AG10803 (cell line): ENCODE measurements around the gene TTF2.

Experiments used
- DNase-seq: peaks from one replicate; pipeline ENCODE4 v3.0.0; 2010; ENCODE audit warnings: low read depth
- H3K4me3 ChIP-seq: 2 replicates; pipeline ENCODE4 v1.5.1; 2011; ENCODE audit warnings: mild to moderate bottlenecking, low read length, control low read depth
- CTCF ChIP-seq: conservative IDR thresholded peaks from 2 replicates; pipeline ENCODE4 v1.5.1; 2011; ENCODE audit warnings: mild to moderate bottlenecking, low read length, control low read depth, inconsistent platforms

The TTF2 gene

DNA sequence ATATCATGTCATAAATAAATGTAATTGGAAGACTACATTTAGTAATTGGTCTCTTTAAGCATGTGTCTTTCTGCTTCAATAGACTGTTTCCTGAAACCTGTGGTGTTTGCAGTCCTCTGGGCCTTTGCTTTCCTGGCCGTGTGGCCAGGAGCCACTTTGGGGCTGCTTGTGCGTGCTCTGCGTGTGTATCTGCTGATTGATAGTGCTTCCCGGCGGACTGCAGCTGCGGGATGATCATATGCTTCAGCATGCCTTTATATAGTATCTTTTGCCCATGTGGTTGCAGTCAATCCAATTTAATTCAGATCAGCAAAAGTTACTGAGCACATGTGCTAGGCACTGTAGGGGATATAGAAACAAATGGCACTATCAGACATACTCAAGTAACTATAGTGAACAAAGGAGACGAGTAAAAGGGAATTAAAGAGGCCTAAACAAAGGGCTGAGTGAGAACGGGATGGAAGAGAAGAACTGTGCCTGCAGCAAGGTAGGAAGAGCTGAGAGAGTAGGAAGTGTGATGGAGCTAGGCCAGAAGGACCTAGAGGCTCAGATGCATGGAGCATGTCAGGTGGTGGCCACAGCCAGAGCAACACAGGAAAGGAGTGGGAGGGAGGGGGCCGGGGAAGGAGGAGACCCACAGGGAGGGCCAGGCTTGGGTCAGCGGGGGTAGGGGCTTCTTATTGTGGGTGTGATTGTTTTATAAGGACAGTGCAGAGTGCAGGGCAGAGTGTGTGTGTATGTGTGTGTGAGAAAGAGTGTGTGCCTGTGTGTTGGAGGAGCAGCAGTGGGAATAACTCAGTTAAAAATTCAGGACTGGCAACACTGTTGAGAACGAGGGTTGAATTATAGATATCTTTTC, 27.2 kb upstream of the TTF2 start:
- no peak overlapping the region for H3K4me3 ChIP-seq
- TF ChIP-seq CTCF: no peak
- DNase-seq: no peak

DNA sequence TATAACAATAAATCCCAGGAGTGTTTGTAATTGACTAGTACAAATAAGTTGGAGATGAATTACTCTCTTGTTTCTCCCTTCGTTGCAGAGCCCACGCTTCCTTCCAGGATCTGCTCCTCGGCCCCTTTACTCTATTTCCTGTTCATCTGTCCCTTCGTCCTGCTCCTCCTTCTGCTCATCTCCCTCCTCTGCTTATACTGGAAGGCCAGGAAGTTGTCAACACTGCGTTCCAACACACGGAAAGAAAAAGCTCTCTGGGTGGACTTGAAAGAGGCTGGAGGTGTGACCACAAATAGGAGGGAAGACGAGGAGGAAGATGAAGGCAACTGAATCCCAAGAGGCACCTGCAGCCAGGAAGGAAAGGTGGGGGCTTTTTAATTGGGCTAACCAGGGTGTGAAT, 26.4 kb upstream of the TTF2 start:
- no peak for DNase-seq
- no peak for TF ChIP-seq CTCF
- no peak overlapping the region for H3K4me3 ChIP-seq

DNA sequence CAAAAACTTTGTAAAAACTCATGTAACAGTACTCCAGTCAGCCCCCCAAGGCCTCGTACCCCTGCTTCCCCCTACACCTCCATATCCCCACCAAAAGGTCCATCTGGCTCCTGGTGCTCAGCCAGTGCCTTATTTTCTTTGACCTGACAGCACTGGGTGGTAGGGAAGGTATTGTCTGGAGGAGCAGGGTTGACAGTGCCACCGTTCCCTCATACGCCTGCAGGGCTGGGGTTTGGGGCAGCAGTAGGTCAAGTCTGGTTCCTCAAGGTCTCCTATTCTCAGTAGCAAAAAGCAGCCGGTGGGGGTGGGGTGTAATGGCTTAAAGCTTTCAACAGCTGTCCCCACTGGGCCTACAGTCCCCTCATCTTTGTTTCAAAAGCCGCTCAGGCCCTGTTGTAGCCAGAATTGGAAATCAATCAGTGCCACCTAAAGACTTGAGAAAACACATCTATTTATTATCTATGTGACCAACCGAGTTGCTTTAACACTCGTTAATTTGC, 25.3 kb upstream of the TTF2 start:
- no peak for TF ChIP-seq CTCF
- no peak for DNase-seq
- H3K4me3 ChIP-seq: no peak overlapping the region

DNA sequence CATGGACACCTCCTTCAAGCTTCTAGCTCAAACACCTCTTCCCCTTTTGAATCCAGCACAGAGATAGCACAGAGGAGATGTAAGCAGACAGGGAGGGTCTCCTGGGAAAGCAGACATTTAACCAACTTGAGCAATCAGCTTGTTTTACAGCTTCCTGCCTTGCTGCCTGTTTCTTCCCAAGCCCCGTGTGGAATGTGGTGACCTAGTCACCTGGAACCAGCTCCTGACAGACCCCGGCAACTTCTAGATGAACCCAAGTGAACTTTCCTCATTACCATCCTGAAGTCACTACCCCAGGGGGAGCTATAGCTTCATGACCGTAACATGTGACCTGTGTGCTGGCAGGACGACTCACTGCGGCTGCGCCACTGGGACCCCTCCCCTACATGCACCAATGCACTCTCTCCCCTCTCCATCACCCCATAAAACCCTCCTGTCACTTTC, 24.1 kb upstream of the TTF2 start:
- DNase-seq: no peak
- no peak for TF ChIP-seq CTCF
- H3K4me3 ChIP-seq: no peak overlapping the region

GRCh38 chr1:117037802-117038201, 22.3 kb upstream of the TTF2 start:
- H3K4me3 ChIP-seq: no peak overlapping the region
- TF ChIP-seq CTCF: no peak
- DNase-seq: no peak

DNA sequence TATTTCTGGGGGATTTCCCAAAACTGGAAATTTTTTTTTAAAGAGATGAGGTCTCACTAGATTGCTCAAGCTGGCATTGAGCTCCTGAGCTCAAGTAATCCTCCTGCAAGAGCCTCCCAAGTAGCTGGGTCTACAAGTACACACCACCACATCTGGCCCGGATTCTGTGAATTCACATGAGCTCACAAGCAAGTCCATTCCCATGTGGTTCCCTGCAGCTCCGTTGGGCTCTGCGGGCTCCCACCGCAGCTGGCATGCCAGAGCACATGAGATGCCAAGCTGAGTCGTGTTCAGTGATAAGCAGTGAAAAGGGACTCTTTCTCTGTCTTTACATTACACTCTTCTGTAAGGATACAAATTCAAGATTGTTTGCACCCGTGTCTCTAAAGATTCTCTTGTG, 21.9 kb upstream of the TTF2 start:
- no peak for TF ChIP-seq CTCF
- no peak for DNase-seq
- H3K4me3 ChIP-seq: no peak overlapping the region

- DNase-seq: no peak
- no peak for TF ChIP-seq CTCF
- no peak overlapping the region for H3K4me3 ChIP-seq
These were observed 15.9 kb upstream of the TTF2 start for GRCh38 chr1:117044217-117044616.
